ENCODE measurements around the gene FAM110A.

GRCh38 chr20:858011-858410, 24.5 kb downstream of the FAM110A start:
- TF ChIP-seq CTCF (IDR thresholded peaks at IDR 0.05), result no peak
- TF ChIP-seq POLR2AphosphoS5 (IDR thresholded peaks at IDR 0.05; ENCODE audit: insufficient read depth in 1 of 2, low read depth in 1 of 2), result no peak
- no peak for TF ChIP-seq POLR2A (IDR thresholded peaks at IDR 0.05)

All from vagina (tissue), 2 donors.